HUES48 (cell line): Measurements from ENCODE around the gene FBXO33.

Source experiments
- H3K27ac ChIP-seq: one replicate; pipeline ENCODE4 v1.7.0; 2013; ENCODE audit warnings: low read depth, low read length, inconsistent platforms
- H3K27me3 ChIP-seq: 2 replicates; pipeline ENCODE4 v1.6.1; 2013; ENCODE audit warnings: mild to moderate bottlenecking, low read length; ENCODE audit not compliant: control insufficient read depth, insufficient read depth
- H3K36me3 ChIP-seq: 2 replicates; pipeline ENCODE4 v1.6.1; 2013; ENCODE audit warnings: low read length; ENCODE audit not compliant: control insufficient read depth, insufficient read depth
- H3K4me1 ChIP-seq: 2 replicates; pipeline ENCODE4 v1.6.1; 2013; ENCODE audit warnings: mild to moderate bottlenecking, low read length; ENCODE audit not compliant: control insufficient read depth, insufficient read depth
- H3K4me3 ChIP-seq: 2 replicates; pipeline ENCODE4 v1.5.1; 2013; ENCODE audit warnings: mild to moderate bottlenecking, low read depth, low read length
- H3K9ac ChIP-seq: 2 replicates; pipeline ENCODE4 v1.6.1; 2013; ENCODE audit warnings: mild to moderate bottlenecking, low read depth, low read length, moderate library complexity
- H3K9me3 ChIP-seq: 2 replicates; pipeline ENCODE4 v1.6.1; 2013; ENCODE audit warnings: low read length; ENCODE audit not compliant: control insufficient read depth, insufficient read depth

The FBXO33 gene

DNA sequence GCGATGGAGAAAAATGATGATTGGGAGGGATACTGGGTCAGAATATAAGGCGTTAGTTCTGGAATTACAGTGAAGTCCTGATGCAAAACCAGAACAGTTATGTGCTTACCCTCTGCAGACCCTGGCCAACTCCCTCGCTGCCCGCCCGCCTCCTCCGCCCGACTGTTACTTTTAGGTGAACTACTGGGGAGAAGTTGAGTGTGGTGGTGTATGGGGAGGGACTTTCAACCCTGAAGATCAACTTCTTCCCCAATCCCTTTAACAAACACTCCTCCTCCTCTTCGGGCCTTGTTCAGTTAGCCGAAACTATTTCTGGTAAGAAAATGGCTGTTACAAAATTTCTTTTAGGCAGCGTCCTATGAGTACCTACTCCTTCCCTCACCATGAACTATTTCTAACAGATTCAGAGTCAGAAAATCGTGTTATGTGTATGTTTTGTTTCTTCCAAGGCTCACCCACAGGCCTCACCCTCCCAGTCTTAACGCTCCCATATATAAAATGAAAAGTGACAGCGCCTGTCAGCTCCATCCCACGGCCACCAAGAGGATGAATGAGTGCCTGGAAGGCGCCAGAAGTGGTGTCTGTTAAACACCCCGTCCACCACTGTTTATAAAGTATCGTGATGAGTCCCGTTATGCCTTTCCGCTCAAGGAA is 1.3 kb downstream of the FBXO33 start:
- no peaks in the 10 kb centered on the region for H3K36me3 ChIP-seq
- peak overlapping the region; percentile 100 for H3K4me3 ChIP-seq
- H3K9ac ChIP-seq: peak overlapping the region; percentile 100
- no peaks in the 10 kb centered on the region for H3K27me3 ChIP-seq
- H3K27ac ChIP-seq: no peak overlapping the region
- H3K9me3 ChIP-seq: no peaks in the 10 kb centered on the region
- peaks cover 20% of the 10 kb centered on the region for H3K4me1 ChIP-seq

DNA sequence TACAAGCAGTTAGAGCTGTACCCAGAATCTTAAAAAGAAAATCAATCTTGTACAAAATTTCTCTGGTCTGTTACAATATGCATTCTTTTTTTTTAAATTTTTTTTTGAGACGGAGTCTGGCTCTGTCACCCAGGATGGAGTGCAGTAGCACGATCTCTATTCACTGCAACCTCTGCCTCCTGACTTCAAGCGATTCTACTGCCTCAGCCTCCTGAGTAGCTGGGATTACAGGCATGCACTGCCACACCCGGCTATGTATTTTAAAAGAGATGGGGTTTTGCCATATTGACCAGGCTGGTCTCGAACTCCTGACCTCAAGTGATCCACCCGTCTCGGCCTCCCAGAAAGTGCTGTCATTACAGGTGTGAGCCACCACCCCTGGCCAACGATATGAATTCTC is 4.1 kb downstream of the FBXO33 start:
- Histone ChIP-seq H3K27me3 (no peaks in the 10 kb centered on the region), H3K9ac (no peak overlapping the region), H3K36me3 (no peaks in the 10 kb centered on the region), H3K9me3 (no peaks in the 10 kb centered on the region), H3K27ac (no peak overlapping the region), H3K4me1 (peaks cover 15% of the 10 kb centered on the region), H3K4me3 (no peak overlapping the region)

DNA sequence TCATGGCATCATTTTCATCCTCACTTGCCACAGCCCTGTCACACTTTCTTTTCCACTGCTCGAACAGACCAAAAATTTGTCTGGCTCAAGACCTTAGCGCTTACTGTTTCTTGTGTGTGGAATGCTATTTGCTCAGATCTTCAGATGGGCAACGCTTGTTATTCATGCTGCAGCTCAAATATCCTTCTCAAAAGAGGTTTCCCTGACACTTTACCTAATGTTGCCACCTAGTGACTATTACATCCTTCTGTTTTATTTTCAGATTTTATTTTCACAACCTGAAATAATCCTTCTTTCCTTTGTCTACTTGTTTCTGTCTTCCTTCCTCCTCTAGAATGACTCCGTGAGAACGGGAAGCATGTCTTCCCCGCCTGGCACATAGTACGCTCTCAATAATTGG is 5.6 kb downstream of the FBXO33 start:
- no peaks in the 10 kb centered on the region for H3K36me3 ChIP-seq
- peaks cover 15% of the 10 kb centered on the region for H3K4me1 ChIP-seq
- no peaks in the 10 kb centered on the region for H3K9me3 ChIP-seq
- no peak overlapping the region for H3K9ac ChIP-seq
- no peaks in the 10 kb centered on the region for H3K27me3 ChIP-seq
- no peak overlapping the region for H3K4me3 ChIP-seq
- no peak overlapping the region for H3K27ac ChIP-seq

DNA sequence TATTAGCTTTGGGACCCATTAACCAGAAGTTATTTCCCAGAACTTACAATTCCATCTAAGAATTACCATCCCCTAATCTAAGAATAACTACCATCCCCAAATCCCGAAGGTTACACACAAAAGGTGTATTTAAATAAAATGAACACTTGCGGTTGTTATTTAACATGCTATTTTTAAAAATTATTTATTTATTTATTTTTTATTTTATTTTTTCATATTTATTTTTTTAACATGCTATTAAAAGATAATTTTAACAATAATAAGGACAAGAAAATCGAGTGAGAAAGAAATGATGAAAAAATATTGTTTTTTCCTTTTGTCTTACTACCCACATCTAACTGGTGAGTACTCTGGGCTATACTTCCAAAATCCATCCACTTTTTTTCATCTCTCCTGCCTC is 6.3 kb downstream of the FBXO33 start:
- Histone ChIP-seq H3K36me3 (no peaks in the 10 kb centered on the region), H3K9me3 (no peaks in the 10 kb centered on the region), H3K9ac (no peak overlapping the region), H3K4me3 (no peak overlapping the region), H3K27me3 (no peaks in the 10 kb centered on the region), H3K27ac (no peak overlapping the region), H3K4me1 (peaks cover 15% of the 10 kb centered on the region)

DNA sequence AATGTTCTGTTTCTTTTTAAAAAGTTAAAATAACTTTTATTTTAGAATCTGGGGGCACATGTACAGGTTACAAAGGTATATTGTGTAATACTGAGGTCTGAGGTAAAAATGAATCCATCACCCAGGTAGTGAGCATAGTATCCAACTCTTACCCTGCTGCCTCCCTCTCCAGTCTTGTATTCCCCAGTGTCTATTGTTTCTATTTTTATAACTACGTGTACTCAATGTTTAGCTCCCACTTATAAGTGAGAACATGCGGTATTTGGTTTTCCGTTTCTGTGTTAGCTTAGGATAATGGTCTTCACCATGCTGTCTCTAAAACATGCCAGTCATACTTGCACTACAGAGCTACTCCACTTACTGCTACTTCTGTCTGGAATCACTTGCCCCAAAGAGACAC is 8.4 kb downstream of the FBXO33 start:
- H3K4me1 ChIP-seq: peaks cover 12% of the 10 kb centered on the region
- H3K27me3 ChIP-seq: no peaks in the 10 kb centered on the region
- H3K9ac ChIP-seq: no peak overlapping the region
- no peaks in the 10 kb centered on the region for H3K9me3 ChIP-seq
- no peak overlapping the region for H3K4me3 ChIP-seq
- no peak overlapping the region for H3K27ac ChIP-seq
- no peaks in the 10 kb centered on the region for H3K36me3 ChIP-seq

DNA sequence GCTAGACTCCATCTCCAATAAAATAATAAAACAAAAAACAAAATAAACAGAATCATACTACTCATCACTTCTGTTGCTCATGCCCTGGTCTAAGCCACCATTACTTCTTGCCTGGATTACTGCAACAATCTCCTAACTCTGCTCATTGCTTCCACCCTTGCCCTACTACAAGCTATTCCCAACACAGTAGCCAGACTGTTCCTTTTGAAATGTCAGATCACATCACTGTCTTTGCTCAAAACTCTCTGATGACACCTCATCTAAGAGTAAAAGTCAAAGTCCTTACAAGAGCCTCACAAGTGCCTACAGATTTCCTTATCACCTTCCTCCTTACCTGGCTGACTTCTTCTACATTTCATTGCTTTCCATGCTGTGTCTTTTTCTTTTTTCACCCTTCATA is 10.0 kb downstream of the FBXO33 start:
- Histone ChIP-seq H3K4me3 (no peak overlapping the region), H3K9ac (no peak overlapping the region), H3K9me3 (no peaks in the 10 kb centered on the region), H3K36me3 (no peaks in the 10 kb centered on the region), H3K27ac (no peak overlapping the region), H3K4me1 (peaks cover 12% of the 10 kb centered on the region), H3K27me3 (no peaks in the 10 kb centered on the region)

DNA sequence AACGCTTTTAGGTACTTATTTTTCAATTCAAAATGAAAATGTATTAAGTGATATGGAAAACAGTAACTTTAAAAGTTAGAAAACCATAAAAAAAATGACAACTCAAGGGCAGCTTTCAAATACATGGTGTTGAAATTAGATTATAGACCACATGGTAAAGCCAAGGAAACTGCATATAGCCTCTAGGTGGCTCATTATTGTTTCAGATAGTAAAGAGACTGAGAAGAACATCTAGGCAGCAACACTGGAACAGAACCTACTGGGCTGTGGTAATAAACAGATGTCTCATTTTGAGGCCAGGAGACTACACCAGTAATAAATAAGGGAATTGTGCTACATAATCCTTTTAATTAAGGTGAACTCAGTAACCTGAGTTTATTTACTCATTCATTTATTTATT is 13.0 kb downstream of the FBXO33 start:
- no peak overlapping the region for H3K27ac ChIP-seq
- H3K27me3 ChIP-seq: no peaks in the 10 kb centered on the region
- no peak overlapping the region for H3K9ac ChIP-seq
- H3K4me3 ChIP-seq: no peak overlapping the region
- no peaks in the 10 kb centered on the region for H3K36me3 ChIP-seq
- H3K4me1 ChIP-seq: no peaks in the 10 kb centered on the region
- peaks cover 14% of the 10 kb centered on the region for H3K9me3 ChIP-seq

DNA sequence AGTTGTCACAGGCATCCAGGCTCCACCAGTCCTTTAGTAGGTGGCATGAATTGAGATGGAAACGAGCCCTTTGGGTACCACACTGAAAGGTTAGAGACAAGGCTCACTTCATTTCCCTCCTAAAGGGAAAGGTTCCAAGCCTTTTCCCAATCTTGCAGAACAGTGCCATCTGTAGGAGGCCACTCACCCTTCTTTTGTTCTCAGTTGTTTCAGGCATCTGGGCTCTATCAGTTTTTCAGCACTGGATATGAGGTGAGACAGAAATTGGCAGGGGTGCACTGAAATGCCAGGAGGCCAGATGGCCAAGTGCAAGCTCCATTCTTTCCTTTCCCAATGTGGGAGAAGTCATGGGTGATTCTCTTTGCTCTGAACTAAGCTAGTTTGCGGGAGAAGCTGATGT is 15.2 kb downstream of the FBXO33 start:
- Histone ChIP-seq H3K9me3 (peaks cover 14% of the 10 kb centered on the region), H3K4me3 (no peak overlapping the region), H3K27ac (no peak overlapping the region), H3K36me3 (no peaks in the 10 kb centered on the region), H3K4me1 (no peaks in the 10 kb centered on the region), H3K9ac (no peak overlapping the region), H3K27me3 (no peaks in the 10 kb centered on the region)

DNA sequence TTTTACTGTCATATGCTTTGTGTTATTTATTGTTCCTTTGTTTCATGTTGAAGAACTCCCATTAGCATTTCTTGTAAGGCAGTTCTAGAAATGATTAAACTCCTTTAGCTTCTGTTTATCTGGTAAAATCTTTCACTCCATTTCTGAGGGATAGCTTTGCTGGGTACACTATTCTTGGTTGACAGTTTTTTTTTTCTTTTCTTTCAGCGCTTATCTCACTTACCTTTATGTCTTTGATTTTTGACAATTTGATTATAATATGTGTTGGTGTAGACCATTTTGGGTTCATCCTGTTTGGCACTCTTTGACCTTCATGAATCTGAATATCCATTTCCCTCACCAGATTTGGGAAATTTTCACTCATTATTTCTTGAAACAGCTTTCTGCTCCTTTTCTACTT is 16.2 kb downstream of the FBXO33 start:
- Histone ChIP-seq H3K27me3 (no peaks in the 10 kb centered on the region), H3K9me3 (peaks cover 14% of the 10 kb centered on the region), H3K36me3 (no peaks in the 10 kb centered on the region), H3K9ac (no peak overlapping the region), H3K4me3 (no peak overlapping the region), H3K27ac (no peak overlapping the region), H3K4me1 (no peaks in the 10 kb centered on the region)

DNA sequence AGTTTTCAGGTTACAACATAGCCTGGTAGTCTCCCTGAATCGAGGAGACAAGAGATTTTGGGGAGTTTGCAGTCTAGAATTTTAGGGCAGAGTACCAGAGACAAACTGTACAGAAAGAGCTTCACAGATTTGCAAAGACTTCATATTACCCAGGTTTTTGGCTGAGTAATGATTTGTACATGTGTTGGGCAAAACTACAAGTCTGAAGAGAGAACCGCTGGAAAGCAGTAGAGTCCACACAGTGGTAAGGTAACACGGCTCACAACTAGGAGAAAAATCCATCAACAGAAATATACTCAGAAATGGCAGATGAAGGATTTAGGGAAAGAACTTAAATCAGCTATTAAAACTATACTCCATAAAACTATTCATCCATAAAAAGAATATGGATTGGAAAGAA is 25.7 kb downstream of the FBXO33 start:
- no peaks in the 10 kb centered on the region; the same call in 1 of the 2 replicates for H3K36me3 ChIP-seq
- no peak overlapping the region for H3K4me3 ChIP-seq
- H3K4me1 ChIP-seq: no peaks in the 10 kb centered on the region
- H3K27ac ChIP-seq: no peak overlapping the region
- no peak overlapping the region for H3K9ac ChIP-seq
- H3K27me3 ChIP-seq: no peaks in the 10 kb centered on the region
- H3K9me3 ChIP-seq: no peaks in the 10 kb centered on the region

DNA sequence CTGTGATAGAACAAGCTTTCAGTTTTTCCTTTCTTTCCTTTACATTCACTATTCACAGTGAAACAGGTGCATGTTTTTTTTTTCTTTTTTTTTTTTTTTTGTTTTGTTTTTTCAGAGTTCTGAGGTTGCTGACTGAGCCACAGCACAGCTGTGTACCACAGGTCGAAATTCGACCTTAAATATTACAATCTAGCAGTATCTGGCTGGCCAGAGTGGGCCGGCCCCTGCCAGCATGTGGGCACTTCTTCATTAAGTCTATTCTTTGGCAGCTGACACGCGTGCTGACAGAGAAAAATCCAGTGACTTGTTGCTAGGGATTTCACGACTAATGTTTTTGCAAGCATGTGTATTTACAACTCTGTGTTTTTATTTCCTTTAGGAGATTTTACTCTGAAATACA is 33.9 kb downstream of the FBXO33 start:
- Histone ChIP-seq H3K4me3 (no peak overlapping the region), H3K4me1 (no peaks in the 10 kb centered on the region), H3K9ac (no peak overlapping the region), H3K36me3 (peaks cover 20% of the 10 kb centered on the region), H3K9me3 (no peaks in the 10 kb centered on the region), H3K27me3 (no peaks in the 10 kb centered on the region), H3K27ac (no peak overlapping the region)

DNA sequence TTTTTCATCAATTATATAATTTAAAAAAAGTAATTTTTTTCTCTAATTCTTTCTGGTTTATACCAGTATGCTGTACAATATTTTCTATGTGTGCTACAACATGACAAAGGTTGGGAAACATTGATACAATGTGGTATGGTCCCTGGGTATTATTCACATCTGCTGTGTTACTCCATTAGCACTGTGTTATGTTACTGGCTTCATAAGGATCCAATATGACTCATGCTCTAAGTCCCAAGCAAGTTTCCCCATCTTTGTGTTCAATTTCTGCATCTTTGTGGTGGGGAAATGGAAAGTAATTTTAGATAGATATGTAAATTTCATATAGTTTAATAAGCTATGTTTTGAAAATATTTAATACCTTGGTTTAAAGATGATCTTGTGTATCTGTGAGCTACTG is 35.8 kb downstream of the FBXO33 start:
- Histone ChIP-seq H3K9me3 (no peaks in the 10 kb centered on the region), H3K4me1 (no peaks in the 10 kb centered on the region), H3K4me3 (no peak overlapping the region), H3K27me3 (no peaks in the 10 kb centered on the region), H3K36me3 (peaks cover 20% of the 10 kb centered on the region), H3K27ac (no peak overlapping the region), H3K9ac (no peak overlapping the region)
